Astrocyte of the hippocampus (primary cell): ENCODE results near the gene OGT.
"Not testable (repeated sequence)": the region's sequence is repeated elsewhere in the genome, so short reads cannot be mapped to it uniquely, and the experiment has no call there.

Experiments
- DNase-seq: peaks from one replicate; pipeline ENCODE4 v3.0.0; 2011; ENCODE audit warnings: low read depth, low spot score

Gene OGT

DNA sequence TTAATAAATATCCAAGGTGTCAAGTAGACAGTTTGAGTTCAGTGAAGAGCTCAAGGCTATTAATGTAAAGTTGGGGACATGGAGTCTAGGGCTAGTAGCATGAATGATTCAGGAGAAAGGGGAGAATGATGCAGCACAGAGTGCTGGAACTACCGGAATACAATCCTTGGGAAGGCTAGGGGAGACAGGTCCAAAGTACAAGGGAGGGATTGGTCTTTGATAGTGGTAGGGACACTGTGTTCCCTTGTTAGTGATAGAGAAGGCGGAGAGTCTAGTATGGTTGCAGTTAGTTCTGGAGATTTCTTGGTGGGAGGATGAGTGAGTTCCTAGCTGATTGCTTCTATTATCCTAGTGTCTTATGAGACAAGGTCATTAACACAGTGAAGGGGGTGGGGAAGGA, 54.0 kb downstream of the OGT start:
- no peak for DNase-seq

DNA sequence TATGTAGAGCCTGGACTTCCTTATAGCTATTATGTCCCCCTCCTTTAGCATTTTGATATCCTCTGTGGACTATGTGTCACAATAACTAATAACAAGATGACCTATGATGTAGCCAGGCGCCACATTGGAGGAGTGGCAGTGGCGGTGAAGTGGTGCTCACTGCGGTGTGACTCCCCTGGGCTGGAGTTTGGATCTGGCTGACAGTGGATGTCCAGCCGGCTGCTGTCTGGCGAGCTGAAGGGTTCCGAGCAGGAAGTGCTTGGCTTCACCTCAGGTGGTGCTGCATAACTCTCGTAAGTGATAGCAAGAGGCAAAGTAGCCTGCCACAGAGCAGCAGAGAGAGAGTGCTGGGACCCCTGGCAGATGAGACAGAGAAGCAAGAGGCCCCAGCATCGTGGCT, 60.3 kb downstream of the OGT start:
- DNase-seq, result not testable (repeated sequence)

DNA sequence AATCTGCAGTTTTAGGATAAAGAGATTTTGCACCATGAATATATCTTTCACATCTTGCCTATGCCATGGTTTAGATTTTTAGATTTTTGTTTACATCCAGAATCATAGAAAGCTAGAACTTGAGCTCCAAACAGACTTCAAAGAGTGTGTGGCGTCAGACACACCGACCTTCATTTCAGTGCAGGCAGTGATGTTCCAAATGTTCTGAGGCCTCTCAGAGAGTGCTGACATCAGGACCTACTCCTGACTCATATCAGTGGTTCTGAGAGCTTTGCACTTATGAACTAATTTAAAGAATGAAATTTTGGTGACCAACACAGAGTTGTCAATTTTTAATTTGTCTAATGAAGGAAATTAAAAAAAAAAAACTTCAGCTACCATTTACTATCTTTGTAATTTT, 67.1 kb downstream of the OGT start:
- DNase-seq, result no peak

DNA sequence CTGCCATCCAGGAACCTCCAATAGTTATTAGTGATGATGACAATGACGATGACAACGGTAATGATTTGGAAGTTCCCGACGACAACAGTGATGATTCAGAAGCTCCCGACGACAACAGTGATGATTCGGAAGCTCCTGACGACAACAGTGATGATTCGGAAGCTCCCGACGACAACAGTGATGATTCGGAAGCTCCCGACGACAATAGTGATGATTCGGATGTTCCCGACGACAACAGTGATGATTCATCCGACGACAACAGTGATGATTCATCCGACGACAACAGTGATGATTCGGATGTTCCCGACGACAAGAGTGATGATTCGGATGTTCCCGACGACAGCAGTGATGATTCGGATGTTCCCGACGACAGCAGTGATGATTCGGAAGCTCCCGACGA, 70.7 kb downstream of the OGT start:
- no peak for DNase-seq

DNA sequence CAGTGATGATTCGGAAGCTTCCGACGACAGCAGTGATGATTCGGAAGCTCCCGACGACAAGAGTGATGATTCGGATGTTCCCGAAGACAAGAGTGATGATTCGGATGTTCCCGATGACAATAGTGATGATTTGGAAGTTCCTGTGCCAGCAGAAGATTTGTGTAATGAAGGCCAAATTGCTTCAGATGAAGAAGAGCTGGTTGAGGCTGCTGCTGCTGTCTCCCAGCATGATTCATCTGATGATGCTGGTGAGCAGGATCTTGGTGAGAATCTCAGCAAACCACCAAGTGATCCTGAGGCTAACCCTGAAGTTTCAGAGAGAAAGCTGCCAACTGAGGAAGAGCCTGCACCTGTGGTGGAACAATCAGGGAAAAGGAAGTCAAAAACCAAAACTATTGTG, 71.2 kb downstream of the OGT start:
- no peak for DNase-seq

DNA sequence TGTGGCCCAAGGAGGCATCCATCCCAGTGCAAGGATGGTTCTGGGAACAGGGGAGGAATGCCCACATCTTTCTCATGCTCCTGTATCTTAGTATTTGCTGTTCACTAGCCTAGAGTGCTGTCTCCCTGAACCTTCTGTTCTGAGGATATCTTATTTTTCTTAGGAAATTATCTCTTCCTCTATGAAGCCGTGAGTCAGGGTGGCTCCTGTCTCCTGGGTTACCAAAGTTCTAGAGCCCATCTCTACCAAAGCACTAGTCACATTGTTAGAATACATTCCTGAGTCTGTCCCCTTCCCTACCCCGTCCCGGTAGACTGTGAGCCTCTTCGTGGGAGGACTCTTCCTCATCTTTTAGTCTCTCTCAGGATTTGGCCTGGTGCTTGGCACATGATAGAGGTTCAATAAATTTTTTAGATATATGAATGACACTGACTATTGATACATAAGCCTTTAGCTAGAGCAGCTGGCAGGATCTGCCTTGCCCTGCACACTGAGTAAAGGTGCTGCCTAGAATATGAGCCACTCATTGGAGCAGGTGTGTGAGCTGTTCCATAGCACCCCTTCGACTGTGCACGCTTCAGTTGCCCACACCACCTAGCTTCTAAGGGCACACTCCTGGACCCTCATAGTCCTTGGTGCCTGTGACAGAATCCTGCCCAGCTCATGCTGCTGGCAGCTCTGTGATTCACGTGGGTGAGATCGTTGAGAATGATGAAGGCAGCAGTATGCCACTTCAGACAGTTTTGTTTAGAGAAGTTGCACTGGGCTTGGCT, 72.1 kb downstream of the OGT start:
- no peak for DNase-seq

DNA sequence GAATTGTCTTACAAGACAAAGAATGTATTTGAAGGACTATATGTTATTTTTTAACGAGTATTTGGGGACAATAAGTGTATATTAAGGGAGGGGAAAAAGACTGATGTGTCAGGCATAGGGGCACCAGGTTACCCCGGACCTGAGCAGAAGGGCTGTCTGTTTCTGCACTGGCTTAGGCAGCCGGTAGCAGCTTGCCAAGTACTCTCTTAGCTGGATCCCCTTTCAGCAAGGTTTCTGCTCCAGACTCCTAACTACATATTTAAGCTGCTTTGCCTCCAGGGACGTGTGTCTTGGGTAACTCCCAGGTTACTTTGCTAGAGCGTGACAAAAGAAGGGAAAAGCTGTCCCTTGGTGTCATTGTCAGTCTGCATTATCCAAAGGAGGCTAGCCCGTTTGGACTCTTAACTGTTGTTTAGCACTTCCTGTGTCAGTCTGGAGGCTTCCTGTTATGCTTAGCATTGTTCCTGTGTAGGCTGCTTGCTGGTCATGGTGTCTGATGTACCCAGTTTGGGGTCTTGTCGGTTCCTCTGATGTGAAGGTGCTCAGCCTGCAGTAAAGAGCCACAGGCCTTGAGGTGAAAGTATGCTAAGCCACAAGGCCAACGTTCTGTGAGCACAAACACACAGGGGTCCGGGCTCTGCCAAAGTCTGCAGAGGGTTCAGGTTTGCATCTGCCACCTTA, 73.8 kb downstream of the OGT start:
- DNase-seq, result no peak

DNA sequence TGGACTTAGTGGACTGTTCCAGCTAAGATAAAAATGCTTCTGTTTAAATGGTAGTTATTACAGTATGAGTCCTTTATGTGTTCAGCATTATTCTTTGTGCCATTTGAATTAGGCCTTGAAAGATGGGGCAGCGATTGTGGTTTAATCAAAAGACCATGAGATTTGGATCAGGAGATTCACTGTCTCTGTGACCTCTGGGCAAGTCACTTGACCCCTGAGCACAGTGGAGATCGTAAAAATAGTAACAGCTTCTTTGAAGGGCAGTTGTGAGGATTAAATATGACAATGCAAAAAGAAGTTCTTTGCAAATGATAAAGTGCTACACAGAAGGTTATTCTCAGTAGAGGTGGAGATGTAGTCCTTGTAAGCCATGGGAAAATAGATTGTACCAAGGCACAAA, 74.6 kb downstream of the OGT start:
- no peak for DNase-seq

DNA sequence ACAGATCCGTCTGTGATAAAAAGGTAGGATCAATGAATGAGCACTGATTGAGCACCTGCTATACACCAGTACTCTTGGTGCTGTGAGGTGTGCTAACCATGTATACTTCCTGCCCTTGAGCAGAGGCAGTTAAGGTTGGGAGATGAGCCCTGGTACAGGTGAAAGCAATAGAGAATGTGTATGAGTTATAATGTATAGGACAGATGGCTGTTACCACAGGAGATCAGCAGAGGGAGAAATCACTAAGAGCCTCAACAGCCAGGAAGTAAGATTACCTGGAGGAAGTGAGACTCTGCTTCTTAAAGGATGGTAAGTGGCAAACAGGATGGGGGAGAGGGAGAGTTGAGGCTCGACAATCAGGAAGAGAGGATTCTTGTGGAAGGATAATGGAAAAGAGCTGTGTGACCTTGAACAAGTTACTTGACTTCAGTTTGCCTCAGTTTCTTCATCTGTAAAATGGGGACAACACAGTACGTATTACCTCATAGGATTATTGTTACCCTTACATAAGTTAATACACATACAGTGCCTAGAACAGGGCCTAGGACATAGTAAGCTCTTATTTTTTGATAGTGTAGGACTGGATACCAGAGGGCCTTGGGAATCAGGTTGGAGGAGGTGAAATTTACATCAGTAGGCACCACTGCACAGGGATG, 76.3 kb downstream of the OGT start:
- DNase-seq, result no peak

DNA sequence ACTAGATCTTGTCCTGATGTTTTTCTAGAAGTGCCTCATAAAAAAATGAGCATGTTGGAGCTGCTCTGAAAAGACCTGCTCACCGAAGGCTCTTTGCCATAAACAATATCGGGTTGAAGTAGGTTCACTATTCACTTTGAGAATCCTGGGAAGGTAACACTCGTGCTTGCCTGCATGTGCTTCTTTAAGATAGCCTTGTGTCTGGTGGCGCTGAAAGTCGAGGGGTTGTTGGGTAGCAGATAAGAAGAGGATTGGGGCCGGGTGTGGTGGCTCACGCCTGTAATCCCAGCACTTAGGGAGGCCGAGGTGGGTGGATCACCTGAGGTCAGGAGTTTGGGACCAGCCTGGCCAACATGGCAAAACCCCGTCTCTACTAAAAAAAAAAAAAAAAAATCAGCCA, 78.8 kb downstream of the OGT start:
- DNase-seq, result not testable (repeated sequence)

DNA sequence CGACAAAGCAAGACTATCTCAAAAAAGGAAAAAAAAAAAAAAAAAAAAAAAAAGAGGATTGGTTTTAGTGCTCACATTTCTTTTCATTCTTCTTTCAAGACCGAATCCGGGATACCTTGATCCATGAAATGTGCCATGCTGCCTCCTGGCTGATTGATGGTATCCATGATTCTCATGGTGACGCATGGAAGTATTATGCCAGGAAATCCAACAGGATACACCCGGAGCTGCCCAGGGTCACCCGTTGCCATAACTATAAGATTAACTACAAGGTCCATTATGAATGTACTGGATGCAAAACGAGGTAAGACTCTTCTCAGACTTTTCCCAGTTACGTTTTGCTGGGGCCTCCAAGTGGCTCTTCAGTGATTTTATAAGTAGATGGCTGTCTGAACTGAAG, 79.4 kb downstream of the OGT start:
- DNase-seq, result no peak

DNA sequence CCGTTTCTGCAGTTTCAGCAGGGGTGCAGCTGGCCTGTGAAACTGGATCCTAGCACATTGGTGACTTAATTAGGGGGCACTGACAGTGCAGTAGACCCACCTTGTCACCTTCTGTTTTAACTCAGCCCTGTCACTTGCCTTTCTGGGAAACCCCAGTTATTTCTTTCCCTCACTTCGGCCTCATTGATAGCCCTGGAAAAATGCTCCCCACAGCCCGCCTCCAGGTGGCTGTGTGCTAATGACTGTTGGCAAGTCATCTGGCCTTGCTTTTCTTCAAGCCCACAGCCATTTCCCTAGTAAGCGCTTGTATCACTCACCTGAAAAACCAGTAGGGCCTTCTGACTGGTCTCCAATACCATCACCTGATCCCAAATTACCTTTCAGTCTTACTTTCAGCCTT, 82.2 kb downstream of the OGT start:
- DNase-seq, result no peak

DNA sequence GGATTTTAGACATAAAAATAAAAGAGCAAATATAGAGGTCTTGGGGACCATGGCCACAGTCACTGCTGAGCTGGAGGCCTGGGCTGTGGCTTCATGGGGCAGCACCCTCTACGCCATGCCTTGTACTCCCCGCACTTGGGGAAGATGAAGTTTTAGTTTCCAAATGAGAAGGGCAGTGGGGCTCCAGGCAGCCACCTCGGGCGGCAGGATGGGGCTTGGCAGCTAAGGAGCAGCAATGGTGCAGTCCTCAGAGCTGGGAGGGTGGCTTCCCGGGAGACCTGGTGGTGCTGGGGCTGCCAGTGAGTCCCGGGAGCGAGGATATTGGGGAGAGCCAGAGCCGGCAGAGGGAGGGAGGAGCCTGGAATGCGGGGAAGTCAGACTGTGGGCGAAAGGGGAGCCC, 83.0 kb downstream of the OGT start:
- no peak for DNase-seq

DNA sequence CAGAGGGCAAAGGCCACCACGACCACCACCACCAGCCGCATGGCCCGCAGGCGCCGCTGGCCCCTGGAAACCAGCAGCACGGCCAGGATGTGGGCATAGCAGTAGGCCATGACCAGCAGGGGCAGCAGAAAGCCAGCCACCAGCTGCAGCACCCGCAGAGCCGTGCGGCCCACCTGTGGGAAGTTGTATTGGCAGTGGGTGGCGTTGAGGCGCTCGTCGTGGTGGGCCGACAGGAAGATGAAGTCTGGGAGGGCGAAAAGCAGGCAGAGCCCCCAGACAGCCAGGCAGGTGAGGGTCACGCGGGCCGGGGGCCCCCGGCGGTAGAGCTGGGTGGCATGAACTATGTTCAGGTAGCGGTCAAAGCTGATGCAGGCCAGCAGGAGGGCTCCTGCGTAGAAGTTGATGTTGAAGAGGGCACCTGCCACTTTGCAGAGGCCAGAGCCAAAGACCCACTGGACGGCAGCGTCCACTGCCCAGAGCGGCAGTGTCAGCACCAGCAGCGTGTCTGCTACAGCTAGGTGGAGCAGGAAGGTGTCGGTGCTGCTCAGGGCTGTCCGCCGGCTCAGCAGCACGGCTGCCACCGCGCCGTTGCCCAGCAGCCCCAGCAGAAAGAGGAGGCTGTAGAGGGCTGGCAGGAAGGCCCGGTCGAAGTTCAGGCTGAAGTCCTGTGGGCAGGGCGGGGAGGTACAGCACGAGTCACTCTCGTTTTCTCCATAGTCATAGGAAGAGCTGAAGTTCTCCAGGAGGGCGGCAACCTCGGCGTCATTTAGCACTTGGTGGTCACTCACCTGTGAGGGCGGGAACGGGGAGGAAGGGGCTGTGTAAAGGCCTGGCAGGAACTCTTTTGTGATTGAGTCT, 84.0 kb downstream of the OGT start:
- DNase-seq, result no peak

DNA sequence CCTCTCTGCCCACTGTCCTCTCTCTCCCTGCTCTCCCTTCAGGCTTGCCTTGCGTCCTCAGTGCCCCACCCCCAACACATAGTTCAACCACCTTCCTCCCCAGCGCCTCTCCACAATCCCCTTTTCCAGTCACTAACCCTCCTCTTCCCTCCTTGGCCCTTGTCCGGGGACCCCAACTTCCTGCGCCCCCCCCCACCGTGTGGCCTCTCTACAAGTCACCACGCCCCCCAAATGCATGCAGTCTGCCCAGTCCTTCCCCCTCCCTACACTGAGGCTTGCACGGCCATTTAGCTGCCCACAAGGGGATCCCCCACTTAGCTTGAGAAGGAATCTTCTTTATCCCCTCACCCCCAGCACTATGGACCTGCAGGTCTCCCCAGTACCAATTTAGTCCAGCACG, 84.8 kb downstream of the OGT start:
- DNase-seq, result no peak

DNA sequence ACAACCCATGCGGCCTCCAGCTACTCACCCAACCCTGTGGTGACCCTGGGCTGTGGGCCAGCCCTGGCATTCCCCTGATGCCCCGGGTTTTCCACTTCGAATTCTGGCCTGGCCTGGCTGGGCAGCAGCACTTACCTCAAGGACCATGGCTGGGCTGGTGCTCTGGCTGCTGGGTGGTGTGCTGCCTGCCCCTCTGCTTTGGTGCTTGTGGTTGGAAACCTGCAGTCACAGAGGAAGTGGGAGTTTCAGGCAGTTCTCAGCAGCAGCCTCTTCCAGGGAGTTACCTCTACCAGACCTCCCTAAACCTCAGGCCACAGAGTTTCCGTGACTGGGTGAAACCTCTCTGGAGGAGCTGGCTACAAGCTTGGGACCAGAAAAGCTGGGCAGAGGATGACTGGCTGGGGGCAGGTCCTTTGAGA, 85.4 kb downstream of the OGT start, which contains the start of gene CXCR3:
Gene CXCR3, minus strand, starts transcription at position 209 of the 419 bp plus-strand sequence. Its CDS starts 62 bp downstream, at position 147.
- peak; percentile 54 for DNase-seq

DNA sequence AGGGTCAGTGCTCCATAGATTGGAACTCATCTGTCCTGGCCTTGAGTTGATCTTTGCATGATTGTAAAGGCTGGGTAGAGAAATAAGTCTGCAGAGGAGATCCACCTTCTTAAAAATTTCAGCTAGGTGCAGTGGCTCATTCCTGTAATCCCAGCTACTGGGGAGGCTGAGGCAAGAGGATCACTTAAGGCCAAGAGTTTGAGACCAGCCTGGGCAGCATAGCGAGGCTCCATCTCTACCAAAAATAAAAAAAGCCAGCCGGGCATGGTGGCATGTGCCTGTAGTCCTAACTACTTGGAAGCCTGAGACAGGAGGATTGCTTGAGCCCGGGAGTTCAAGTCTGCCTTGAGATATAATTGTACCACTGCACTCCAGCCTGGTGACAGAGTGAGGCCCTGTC, 85.9 kb downstream of the OGT start:
- no peak for DNase-seq

DNA sequence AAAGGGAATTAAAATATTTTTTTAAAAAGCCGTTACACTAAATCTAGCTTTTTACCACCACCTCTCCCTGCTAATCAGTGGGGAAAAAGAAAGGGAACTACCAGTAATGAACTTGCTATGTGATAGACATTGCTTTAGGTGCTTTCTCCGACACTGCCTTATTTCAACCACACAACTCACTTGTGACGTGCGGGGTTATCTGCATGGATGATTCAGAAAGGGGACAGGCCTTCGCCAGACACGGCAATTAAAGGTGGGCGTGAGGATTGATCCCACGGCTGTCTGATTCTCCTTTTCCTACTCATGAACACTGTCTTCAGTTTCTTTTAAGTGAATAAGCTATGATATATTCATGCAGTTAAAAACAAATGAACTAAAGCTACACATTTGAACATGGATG, 86.3 kb downstream of the OGT start:
- no peak for DNase-seq

DNA sequence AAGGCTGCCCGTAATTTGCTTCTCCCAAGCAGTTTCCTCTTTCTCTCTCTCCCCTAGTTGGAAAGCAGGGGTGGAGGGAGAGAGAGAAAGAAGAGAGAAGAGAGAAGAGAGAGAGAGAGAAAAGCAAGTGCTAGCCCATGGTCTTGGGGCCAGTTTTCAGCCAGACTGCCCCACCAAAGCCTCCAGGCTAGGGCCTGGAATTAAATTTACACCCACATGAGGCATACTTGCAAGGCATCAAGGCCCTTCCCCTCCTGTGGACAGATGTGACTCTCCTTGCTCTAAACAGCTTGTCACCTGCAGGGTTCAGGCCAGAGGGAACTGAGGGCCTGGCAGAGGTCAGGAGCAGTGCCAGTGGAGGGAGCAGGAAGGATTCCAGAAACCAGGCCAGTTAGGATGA, 87.1 kb downstream of the OGT start:
- no peak for DNase-seq

DNA sequence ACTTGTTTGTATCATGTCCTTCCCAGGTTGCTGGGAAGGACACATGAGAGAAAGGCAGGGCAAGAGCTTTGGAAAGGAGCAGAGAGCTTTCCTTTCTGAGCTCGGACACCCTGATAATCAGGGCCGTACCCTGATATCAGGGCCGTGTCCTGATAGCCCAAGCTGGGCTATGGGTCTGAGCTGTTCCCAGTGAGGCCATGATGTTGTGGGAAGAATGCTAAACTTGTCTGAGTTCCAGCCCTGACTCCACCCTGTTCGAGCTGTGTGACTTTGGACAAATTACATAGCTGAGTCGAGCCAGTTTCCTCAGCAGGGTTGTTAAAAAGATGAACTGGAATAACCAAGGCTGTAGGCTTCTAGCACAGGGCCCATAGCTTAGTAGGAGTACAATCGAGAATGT, 88.7 kb downstream of the OGT start:
- DNase-seq, result peak; percentile 20

DNA sequence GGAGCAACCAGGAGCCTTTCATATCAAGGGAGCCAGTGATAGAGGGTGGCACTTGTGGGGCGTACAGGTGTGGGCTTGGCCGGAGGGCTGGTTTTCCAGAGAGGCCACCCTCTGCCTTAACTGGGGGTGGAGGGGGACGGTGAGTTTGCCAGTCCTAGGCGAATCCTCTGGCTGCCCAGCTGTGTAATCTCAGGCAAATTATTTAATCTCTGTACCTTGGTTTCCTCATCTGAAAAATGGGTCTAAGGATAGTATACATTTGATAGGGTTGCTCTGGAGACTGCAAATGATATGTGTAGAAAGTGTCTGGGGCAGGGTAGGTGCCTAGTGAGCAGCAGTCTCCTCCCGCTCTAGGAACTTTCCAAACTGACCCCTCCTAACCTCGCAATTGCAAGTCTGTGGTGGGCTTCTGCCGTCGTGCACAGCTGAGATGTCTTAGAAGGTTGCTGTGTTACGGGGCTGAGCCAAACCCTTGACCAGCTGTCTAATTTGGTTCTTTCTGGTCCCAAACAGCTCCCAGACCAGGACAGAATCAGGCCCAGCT, 89.2 kb downstream of the OGT start:
- DNase-seq, result no peak
